PC-9 (cell line): ENCODE results near the gene ANKRD11. TPM values are rescaled to one million over a fixed set of nuclear protein-coding genes. Genes with fewer than 3 reads are reported as not detected.
"Not testable (repeated sequence)": the region's sequence is repeated elsewhere in the genome, so short reads cannot be mapped to it uniquely, and the experiment has no call there.

Experiments
- BruUV-seq: library from RNA; stranded (reverse); fragments of 400-500 nt; replicated peaks from 2 replicates; lab custom pipeline; 2021; lab: Mats Ljungman, UMichigan
- CTCF ChIA-PET: fragments of 300-600 bp; sonication (Branson Sonifier 250); formaldehyde crosslinking; loops from one replicate; lab custom pipeline; 2022; ENCODE audit warnings: antibody characterized with exemption; lab: Charles Lee
- POLR2A ChIA-PET: fragments of 300-600 bp; sonication (Branson Sonifier 250); formaldehyde crosslinking; loops from one replicate; lab custom pipeline; 2022; ENCODE audit warnings: antibody characterized with exemption; ENCODE audit not compliant: unreplicated experiment; lab: Charles Lee
- DNase-seq, 2 experiments: peaks; one replicate each; pipeline versions ENCODE4 v3.0.0 to v3.0.0-alpha.2; 2015 to 2022; ENCODE audit warnings: mixed read lengths in 1 of 2
- H2AFZ ChIP-seq: fragments of 200-600 bp; sonication (generic); 2 replicates; pipeline ENCODE4 v1.8.1; 2017; ENCODE audit warnings: antibody characterized with exemption
- H3F3A ChIP-seq: fragments of 200-600 bp; sonication (generic); 2 replicates; pipeline ENCODE4 v1.8.1; 2017; ENCODE audit warnings: antibody characterized with exemption, mild to moderate bottlenecking, low read depth; ENCODE audit not compliant: insufficient read depth
- H3K27ac ChIP-seq: fragments of 200-600 bp; sonication (generic); 2 replicates; pipeline ENCODE4 v1.6.1; 2016; ENCODE audit warnings: mixed run types
- H3K27me3 ChIP-seq: fragments of 200-600 bp; sonication (generic); 2 replicates; pipeline ENCODE4 v1.6.1; 2016; ENCODE audit warnings: low read depth, mixed run types; ENCODE audit not compliant: insufficient read depth
- H3K36me3 ChIP-seq: fragments of 200-600 bp; sonication (generic); 2 replicates; pipeline ENCODE4 v1.6.1; 2016; ENCODE audit warnings: low read depth, mixed run types
- H3K4me1 ChIP-seq: fragments of 200-600 bp; sonication (generic); replicated peaks from 2 replicates; pipeline ENCODE4 v1.6.1; 2016; ENCODE audit warnings: mixed run types; ENCODE audit not compliant: insufficient read depth
- H3K4me2 ChIP-seq: fragments of 200-600 bp; sonication (generic); 2 replicates; pipeline ENCODE4 v1.6.1; 2017; ENCODE audit warnings: mixed run types
- H3K4me3 ChIP-seq: fragments of 200-600 bp; sonication (generic); 2 replicates; pipeline ENCODE4 v1.6.1; 2016; ENCODE audit warnings: mixed run types
- H3K79me2 ChIP-seq: fragments of 200-600 bp; sonication (generic); 2 replicates; pipeline ENCODE4 v1.6.1; 2017; ENCODE audit warnings: low read depth, mixed run types
- H3K9me2 ChIP-seq: fragments of 200-600 bp; sonication (generic); 2 replicates; pipeline ENCODE4 v1.8.1; 2017; ENCODE audit warnings: mild to moderate bottlenecking; ENCODE audit not compliant: insufficient read depth
- H3K9me3 ChIP-seq: fragments of 200-600 bp; sonication (generic); 2 replicates; pipeline ENCODE4 v1.8.1; 2016; ENCODE audit warnings: low read depth; ENCODE audit not compliant: insufficient read depth
- H4K20me1 ChIP-seq: fragments of 200-600 bp; sonication (generic); 2 replicates; pipeline ENCODE4 v1.8.1; 2017; ENCODE audit not compliant: insufficient read depth
- EZH2 ChIP-seq: fragments of 200-600 bp; sonication (generic); IDR thresholded peaks from 2 replicates; pipeline ENCODE4 v1.8.0; 2017; ENCODE audit warnings: antibody characterized with exemption, low read depth
- intact Hi-C: fragments of 100-400 bp; cut with micrococcal nuclease; formaldehyde crosslinking; loops from one replicate; pipeline ENCODE4 v1.10.0; 2022; ENCODE audit not compliant: unreplicated experiment
- total RNA-seq: library from RNA; stranded (reverse); gene quantifications from 2 replicates; pipeline ENCODE4 v1.2.3, GENCODE V29; 2021
- TF ChIP-seq, protein P1 (sequence below): fragments of 200-600 bp; sonication (generic); conservative IDR thresholded peaks from 2 replicates; pipeline ENCODE4 v1.6.1; 2017; ENCODE audit warnings: mixed run types, antibody characterized with exemption, mild to moderate bottlenecking, moderate library complexity

Gene ANKRD11
- total RNA-seq, 1 experiment from 2014 or later, result 220 TPM

DNA sequence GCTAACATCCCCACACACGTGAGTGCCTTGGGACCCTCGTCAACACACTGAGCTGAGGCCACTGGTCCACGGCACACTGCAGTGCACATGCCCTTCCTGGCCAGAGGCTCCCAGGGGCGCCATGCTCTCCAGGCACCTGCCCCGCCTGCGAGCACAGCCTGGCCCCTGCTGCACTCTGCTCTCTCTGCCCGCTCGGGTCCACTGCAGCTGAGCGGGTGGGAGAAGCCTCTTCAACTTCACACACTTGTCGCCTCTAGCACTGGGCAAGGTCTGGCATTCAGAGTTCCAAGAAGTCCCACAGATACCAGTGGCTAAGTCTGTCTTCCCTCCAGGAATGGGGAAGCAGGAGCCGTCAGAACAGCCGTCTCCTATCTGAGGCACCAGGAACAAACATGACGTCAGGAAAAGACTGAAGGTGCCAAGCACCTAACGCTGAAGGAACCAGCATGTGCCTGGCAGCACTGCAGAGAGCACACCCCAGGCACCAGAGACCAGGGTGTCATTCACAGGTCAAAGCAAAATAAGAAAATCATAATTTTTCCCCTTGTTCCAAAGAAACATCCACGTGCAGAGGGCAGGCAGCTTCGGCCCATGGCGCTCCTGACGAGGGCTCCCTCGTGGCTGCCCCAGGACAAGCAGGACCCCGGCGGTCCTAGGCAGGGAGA is 189.9 kb downstream of the ANKRD11 start:
- no peaks in the 10 kb centered on the region for H3K27me3 ChIP-seq
- no peak for DNase-seq
- no peak overlapping the region for H3K4me2 ChIP-seq
- TF ChIP-seq EZH2, result no peak
- TF ChIP-seq, protein P1, sequence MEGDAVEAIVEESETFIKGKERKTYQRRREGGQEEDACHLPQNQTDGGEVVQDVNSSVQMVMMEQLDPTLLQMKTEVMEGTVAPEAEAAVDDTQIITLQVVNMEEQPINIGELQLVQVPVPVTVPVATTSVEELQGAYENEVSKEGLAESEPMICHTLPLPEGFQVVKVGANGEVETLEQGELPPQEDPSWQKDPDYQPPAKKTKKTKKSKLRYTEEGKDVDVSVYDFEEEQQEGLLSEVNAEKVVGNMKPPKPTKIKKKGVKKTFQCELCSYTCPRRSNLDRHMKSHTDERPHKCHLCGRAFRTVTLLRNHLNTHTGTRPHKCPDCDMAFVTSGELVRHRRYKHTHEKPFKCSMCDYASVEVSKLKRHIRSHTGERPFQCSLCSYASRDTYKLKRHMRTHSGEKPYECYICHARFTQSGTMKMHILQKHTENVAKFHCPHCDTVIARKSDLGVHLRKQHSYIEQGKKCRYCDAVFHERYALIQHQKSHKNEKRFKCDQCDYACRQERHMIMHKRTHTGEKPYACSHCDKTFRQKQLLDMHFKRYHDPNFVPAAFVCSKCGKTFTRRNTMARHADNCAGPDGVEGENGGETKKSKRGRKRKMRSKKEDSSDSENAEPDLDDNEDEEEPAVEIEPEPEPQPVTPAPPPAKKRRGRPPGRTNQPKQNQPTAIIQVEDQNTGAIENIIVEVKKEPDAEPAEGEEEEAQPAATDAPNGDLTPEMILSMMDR, result no peak
- ChIA-PET CTCF (no interaction called here), POLR2A (no interaction called here)
- no peaks in the 10 kb centered on the region for H3K9me3 ChIP-seq
- no TSS peak for BruUV-seq
- H4K20me1 ChIP-seq, result peaks cover 82% of the 10 kb centered on the region
- H2AFZ ChIP-seq, result no peak overlapping the region
- H3K27ac ChIP-seq, result no peak overlapping the region
- H3F3A ChIP-seq, result peaks cover 37% of the 10 kb centered on the region; the same call in 1 of the 2 replicates
- H3K79me2 ChIP-seq, result peaks cover 83% of the 10 kb centered on the region
- intact Hi-C loops, result no loop called here
- no peaks in the 10 kb centered on the region for H3K9me2 ChIP-seq
- H3K36me3 ChIP-seq, result peaks cover 11% of the 10 kb centered on the region
- H3K4me3 ChIP-seq, result no peak overlapping the region
- H3K4me1 ChIP-seq, result peaks cover 15% of the 10 kb centered on the region

DNA sequence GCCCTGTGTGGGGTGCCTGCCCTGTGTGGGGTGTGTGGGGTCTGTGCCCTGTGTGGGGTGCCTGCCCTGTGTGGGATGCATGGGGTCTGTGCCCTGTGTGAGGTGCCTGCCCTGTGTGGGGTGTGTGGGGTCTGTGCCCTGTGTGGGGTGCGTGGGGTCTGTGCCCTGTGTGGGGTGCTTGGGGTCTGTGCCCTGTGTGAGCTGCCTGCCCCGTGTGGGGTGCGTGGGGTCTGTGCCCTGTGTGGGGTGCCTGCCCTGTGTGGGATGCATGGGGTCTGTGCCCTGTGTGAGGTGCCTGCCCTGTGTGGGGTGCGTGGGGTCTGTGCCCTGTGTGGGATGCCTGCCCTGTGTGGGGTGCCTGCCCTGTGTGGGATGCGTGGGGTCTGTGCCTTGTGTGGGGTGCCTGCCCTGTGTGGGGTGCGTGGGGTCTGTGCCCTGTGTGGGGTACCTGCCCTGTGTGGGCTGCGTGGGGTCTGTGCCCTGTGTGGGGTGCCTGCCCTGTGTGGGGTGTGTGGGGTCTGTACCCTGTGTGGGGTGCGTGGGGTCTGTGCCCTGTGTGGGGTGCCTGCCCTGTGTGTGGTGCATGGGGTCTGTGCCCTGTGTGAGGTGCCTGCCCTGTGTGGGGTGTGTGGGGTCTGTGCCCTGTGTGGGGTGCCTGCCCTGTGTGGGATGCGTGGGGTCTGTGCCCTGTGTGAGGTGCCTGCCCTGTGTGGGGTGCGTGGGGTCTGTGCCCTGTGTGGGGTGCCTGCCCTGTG is 190.8 kb downstream of the ANKRD11 start:
- H2AFZ ChIP-seq, H3K27me3 ChIP-seq, POLR2A ChIA-PET, H3K4me3 ChIP-seq, CTCF ChIA-PET, H3K27ac ChIP-seq, DNase-seq, H3K4me2 ChIP-seq, intact Hi-C loops, H3K36me3 ChIP-seq, H3K9me2 ChIP-seq, BruUV-seq, H3K9me3 ChIP-seq: not testable (repeated sequence)
- Histone ChIP-seq H3F3A (peaks cover 31% of the 10 kb centered on the region; the same call in 1 of the 2 replicates), H3K4me1 (peaks cover 15% of the 10 kb centered on the region), H4K20me1 (peaks cover 83% of the 10 kb centered on the region), H3K79me2 (peaks cover 84% of the 10 kb centered on the region)

DNA sequence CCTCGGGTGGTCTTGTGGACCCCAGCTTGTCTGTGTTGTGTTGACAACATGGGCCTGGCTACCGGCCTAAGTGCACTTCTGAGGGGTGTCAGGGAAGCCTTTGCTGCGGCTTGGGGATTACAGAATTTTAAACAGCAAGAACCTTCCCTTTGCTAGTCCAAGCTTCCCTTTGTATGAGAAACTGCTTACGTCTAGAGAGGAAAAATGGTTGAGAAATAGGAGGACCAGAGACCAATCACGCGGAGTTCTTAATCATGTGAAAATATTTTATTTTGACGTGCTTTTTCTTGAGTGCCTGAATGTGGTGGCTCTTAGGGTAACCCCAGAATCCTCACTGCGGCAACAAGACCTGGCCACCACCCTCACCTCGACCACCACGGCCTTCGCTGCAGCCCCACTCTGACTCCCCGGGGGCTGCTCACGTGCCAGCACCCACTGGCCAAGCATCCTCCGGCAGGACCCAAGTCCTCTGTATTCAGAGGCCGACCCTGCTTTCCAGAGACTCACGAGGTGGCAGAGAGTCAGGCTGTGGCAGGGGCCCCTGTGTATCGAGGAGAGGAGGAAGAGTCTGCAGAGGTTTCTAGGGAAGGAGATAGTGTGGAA is 191.6 kb downstream of the ANKRD11 start:
- H3F3A ChIP-seq, result peaks cover 30% of the 10 kb centered on the region; the same call in 1 of the 2 replicates
- H3K27ac ChIP-seq, result no peak overlapping the region
- peaks cover 83% of the 10 kb centered on the region for H4K20me1 ChIP-seq
- POLR2A ChIA-PET, result no interaction called here
- H3K4me1 ChIP-seq, result peaks cover 15% of the 10 kb centered on the region
- peaks cover 84% of the 10 kb centered on the region for H3K79me2 ChIP-seq
- H3K4me3 ChIP-seq, result no peak overlapping the region
- no peak for TF ChIP-seq EZH2
- TF ChIP-seq, protein P1, result no peak
- peak overlapping the region; percentile 11; the same call in 1 of the 2 replicates for H3K4me2 ChIP-seq
- no peak overlapping the region for H2AFZ ChIP-seq
- no TSS peak for BruUV-seq
- no peaks in the 10 kb centered on the region for H3K9me2 ChIP-seq
- no peaks in the 10 kb centered on the region for H3K27me3 ChIP-seq
- H3K36me3 ChIP-seq, result peaks cover 4% of the 10 kb centered on the region
- DNase-seq, result no peak
- CTCF ChIA-PET, result no interaction called here
- intact Hi-C loops, result no loop called here
- H3K9me3 ChIP-seq, result no peaks in the 10 kb centered on the region
